Measurements from ENCODE around the gene SHISAL2A.
A peak's percentile ranks its signal among the peaks of the same experiment; 100 is the strongest.

The SHISAL2A gene

DNA sequence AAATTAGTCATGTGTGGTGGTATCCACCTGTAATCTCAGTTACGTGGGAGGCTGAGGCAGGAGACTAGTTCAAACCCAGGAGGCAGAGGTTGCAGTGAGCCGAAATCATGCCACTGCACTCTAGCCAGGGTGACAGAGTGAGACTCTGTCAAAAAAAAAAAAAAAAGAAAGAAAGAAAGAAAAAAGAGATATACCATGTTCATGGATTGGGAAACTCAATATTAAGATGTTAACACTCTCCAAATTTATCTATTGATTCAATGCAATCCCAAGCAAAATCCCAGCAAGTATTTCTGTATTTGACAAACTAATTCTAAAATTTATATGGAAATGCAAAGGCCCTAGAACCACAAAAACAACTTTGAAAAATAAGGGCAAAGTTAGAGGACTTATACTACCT, 11.0 kb upstream of the SHISAL2A start:
- DNase-seq (ENCODE audit: low read depth in 2 of 2): no peak

DNA sequence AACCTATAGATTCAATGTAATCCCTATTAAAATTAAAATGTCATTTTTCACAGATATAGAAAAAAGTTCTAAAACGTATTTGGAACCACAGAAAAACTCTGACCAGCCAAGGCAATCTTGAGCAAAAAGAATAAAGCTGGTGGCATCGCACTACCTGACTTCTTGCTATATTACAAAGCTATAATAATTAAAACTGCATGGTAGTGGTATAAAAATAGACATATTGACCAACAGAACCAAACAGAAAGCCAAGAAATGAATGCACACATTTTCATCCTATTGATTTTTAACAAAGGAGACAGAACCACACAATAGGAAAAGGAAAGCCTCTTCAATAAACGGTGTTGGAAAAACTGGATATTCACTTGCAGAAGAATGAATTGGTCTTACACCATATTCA, 9.2 kb upstream of the SHISAL2A start:
- no peak for DNase-seq (ENCODE audit: low read depth in 2 of 2)

GRCh38 chr1:52627028-52627427, 5.9 kb upstream of the SHISAL2A start:
- no peak for DNase-seq (ENCODE audit: low read depth in 2 of 2)

- no peak for DNase-seq (ENCODE audit: low read depth in 2 of 2)
Measured at GRCh38 chr1:52628614-52629324, 4.2 kb upstream of the SHISAL2A start.

GRCh38 chr1:52629325-52629643, 3.7 kb upstream of the SHISAL2A start:
- no peak for DNase-seq (ENCODE audit: low read depth in 2 of 2)

- DNase-seq (ENCODE audit: low read depth in 2 of 2): no peak
Measured at GRCh38 chr1:52629667-52630066, 3.3 kb upstream of the SHISAL2A start.

GRCh38 chr1:52631759-52632331, 1.1 kb upstream of the SHISAL2A start:
- no peak for DNase-seq (ENCODE audit: low read depth in 2 of 2)

- no peak for DNase-seq (ENCODE audit: low read depth in 2 of 2)
Measured at GRCh38 chr1:52633291-52633754, 355 bp downstream of the SHISAL2A start.

GRCh38 chr1:52634111-52634510, 1.1 kb downstream of the SHISAL2A start:
- no peak for DNase-seq (ENCODE audit: low read depth in 2 of 2)

- DNase-seq (ENCODE audit: low read depth in 2 of 2): no peak
Measured at GRCh38 chr1:52635321-52636089, 2.5 kb downstream of the SHISAL2A start.

- DNase-seq (ENCODE audit: low read depth in 2 of 2): peak; percentile 52 to 57
Measured at GRCh38 chr1:52636721-52637695, 4.0 kb downstream of the SHISAL2A start.

- no peak for DNase-seq (ENCODE audit: low read depth in 2 of 2)
Measured at GRCh38 chr1:52637946-52638345, 5.0 kb downstream of the SHISAL2A start.

DNA sequence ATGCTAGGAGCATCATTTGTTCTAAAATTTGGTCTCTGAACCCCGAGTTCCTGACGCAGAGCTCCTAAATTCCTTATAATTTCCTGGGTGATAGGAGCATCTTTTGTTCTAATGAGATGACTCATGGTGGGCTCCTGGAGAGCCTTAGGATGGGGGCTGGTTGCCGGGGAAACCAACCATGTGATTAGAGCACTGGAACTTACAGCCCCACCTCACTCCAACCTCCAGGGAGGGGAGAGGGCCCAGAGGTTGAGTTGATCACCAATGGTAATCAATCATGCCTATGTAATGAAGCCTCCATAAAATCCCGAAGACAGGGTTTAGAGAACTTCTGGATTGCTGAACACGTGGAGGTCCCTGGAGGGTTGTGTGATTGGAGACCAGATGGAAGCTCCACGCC, 7.7 kb downstream of the SHISAL2A start:
- no peak for DNase-seq (ENCODE audit: low read depth in 2 of 2)

- DNase-seq (ENCODE audit: low read depth in 2 of 2): no peak
Measured at GRCh38 chr1:52641307-52641706, 8.3 kb downstream of the SHISAL2A start.

DNA sequence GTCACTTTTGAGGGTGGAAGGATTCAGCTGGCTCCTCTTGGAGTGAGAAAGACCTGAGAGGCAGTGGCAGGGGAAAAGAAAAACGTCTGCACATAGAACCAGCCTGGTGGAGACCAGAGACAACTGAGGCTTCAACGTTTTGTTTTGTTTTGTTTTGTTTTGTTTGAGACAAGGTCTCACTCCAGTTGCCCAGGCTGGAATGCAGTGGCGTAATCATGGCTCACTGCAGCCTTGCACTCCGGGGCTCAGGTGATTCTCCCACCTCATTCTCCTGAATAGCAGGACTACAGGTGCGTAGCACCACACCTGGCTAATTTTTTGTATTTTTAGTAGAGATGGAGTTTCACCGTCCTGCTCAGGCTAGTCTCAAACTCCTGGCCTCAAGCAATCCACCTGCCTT, 12.3 kb downstream of the SHISAL2A start:
- DNase-seq (ENCODE audit: low read depth in 2 of 2): no peak

GRCh38 chr1:52651904-52652303, 18.9 kb downstream of the SHISAL2A start:
- DNase-seq (ENCODE audit: low read depth in 2 of 2): no peak

GRCh38 chr1:52653207-52653849, 20.4 kb downstream of the SHISAL2A start:
- DNase-seq (ENCODE audit: low read depth in 2 of 2): no peak

DNA sequence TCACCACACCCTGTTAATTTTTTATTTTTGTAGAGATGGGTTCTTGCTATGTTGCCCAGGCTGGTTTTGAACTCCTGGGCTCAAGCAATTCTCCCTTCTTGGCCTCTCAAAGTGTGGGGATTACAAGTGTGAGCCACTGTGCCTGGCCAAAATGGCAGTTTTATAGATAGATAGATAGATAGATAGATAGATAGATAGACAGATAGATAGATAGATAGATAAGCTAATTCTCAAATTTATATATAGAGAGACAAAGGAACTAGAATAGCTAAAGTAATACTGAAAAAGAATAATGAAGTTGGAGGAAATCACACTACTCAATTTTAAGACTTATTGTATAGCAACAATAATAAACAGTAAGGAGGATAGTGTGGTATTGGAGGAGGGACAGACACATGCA, 21.1 kb downstream of the SHISAL2A start:
- DNase-seq (ENCODE audit: low read depth in 2 of 2): no peak

- no peak for DNase-seq (ENCODE audit: low read depth in 2 of 2)
Measured at GRCh38 chr1:52657702-52658101, 24.7 kb downstream of the SHISAL2A start.

- DNase-seq (ENCODE audit: low read depth in 2 of 2): no peak
Measured at GRCh38 chr1:52658795-52659194, 25.8 kb downstream of the SHISAL2A start.

DNA sequence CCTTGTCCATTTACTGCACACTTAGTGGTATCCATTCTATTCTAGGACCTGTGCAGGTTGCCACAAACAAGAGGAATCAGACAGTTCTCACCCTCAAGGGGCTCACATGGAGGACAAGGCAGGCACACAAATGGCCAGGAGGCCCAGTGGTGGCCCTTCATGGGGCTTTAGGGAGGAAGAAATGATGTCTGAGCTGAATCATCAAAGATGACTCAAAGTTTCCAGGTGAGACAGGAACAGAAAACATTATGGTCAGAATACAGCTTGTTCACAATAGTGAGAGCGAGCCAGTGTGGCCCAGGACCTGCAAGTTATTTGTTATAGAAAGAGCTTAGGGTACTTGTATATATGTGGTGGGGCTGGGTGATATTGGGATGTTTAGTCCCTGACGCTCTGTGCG, 26.4 kb downstream of the SHISAL2A start:
- DNase-seq (ENCODE audit: low read depth in 2 of 2): no peak
